H1 (cell line): ENCODE measurements around the gene ENO4. TPM values are rescaled to one million over a fixed set of nuclear protein-coding genes. Genes with fewer than 3 reads are reported as not detected.
A peak's percentile ranks its signal among the peaks of the same experiment; 100 is the strongest.

Source experiments
- BACH1 ChIP-seq: IDR thresholded peaks from 2 replicates; pipeline ENCODE4 v1.6.1; 2012; ENCODE audit warnings: low read length, improper control_type of control experiment
- BRCA1 ChIP-seq: IDR thresholded peaks from 2 replicates; pipeline ENCODE4 v1.6.1; 2012; ENCODE audit warnings: low read depth, low read length, improper control_type of control experiment
- CBX8 ChIP-seq: fragments of 300-800, 300-1000 bp; sonication (generic); IDR thresholded peaks from 2 replicates; pipeline ENCODE4 v1.7.1; 2016; ENCODE audit warnings: low read depth, low read length, borderline replicate concordance
- CREB1 ChIP-seq: IDR thresholded peaks from 2 replicates; pipeline ENCODE4 v1.6.1; 2012; ENCODE audit warnings: inconsistent platforms
- RBBP5 ChIP-seq: IDR thresholded peaks from 2 replicates; pipeline ENCODE4 v1.7.1; 2012; ENCODE audit warnings: low read depth, mild to moderate bottlenecking, inconsistent platforms, low read length, moderate library complexity, borderline replicate concordance
- SP1 ChIP-seq: IDR thresholded peaks from 2 replicates; pipeline ENCODE4 v1.6.1; 2011; ENCODE audit warnings: low read depth, low read length
- SUZ12 ChIP-seq: fragments of 200-600 bp; sonication (generic); IDR thresholded peaks from 2 replicates; pipeline ENCODE4 v1.6.1; 2012; ENCODE audit warnings: mild to moderate bottlenecking, inconsistent platforms, low read length, moderate library complexity, mixed read lengths
- polyA plus RNA-seq, 7 experiments: library from polyadenylated mRNA; depleted of rRNA in 3 of 7; stranded (reverse) in 5 of 7; unstranded in 2 of 7; fragments of >200 nt in 5 of 7; fragments of 200-250 nt in 2 of 7; gene quantifications; 1 replicate in 5 of 7; 2 replicates in 1 of 7; 4 replicates in 1 of 7; pipeline versions ENCODE4 v1.2.1 to v1.2.3, GENCODE V29; 2011 to 2013; ENCODE audit warnings: missing spikeins in 2 of 7, mixed read lengths in 2 of 7
- total RNA-seq: library from RNA; stranded (reverse); fragmentation: NEBNext Ultra II Directional; extraction: Animal tissue kit (Norgen Biotek cat#: 25700); gene quantifications from 2 replicates; pipeline ENCODE4 v1.2.1, GENCODE V29; 2021
- TF ChIP-seq, protein P1 (sequence below): fragments of 300-600 bp; sonication (generic); IDR thresholded peaks from 2 replicates; pipeline ENCODE4 v1.7.1; 2012; ENCODE audit warnings: low read length, moderate library complexity, mild to moderate bottlenecking, inconsistent platforms; ENCODE audit not compliant: insufficient replicate concordance
- TF ChIP-seq, protein P2 (sequence below): IDR thresholded peaks from 2 replicates; pipeline ENCODE4 v1.6.1; 2012; ENCODE audit warnings: inconsistent platforms

Gene ENO4
- total and polyA plus RNA-seq, 2 of the 8 experiments (the other 6 are each of a cell fraction or from before 2014, with no cell fraction given), result 0.77 TPM; not detected in 1

DNA sequence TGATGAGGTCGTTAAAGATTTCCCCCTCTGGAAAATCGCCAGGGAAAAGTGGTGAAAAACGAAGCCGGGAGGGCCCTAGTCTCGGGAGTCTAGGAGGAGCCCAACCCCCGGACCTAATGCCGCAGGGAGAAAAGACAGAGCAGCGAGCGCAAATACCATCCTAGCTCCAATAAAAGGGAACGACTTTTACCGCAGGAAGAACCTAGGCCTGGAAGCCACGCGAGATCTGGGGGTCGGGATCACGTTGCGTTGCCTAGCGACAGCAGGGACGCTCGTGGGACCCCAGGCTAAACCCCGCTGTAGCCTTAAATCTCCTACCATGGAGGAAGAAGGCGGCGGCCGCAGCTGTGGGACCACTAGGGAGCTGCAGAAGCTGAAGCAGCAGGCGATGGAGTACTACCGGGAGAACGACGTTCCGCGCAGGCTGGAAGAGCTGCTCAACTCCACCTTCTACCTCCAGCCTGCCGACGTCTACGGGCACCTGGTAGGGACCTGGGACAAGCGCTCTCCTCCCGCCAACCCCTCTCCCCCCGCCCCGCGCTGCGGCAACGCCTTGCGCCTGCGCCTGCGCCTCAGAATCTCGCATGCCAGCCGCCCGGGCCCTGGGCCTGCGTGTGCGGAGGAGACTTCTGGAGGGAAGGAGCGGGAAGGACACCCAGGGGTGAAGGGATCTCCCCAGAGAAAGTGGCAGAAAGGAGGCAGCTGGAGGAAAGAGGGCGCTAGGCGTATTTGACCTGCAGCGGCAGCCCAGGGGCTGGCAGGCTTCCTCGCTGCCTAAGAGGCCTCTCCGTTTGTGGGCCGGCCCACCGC is at the start of gene ENO4 (continued):
- TF ChIP-seq RBBP5, result no peak; the same call in 1 of the 2 replicates
- TF ChIP-seq SUZ12, result peak; percentile 7; the same call in 1 of the 2 replicates
- peak; percentile 91 for TF ChIP-seq BRCA1
- TF ChIP-seq BACH1, result no peak
- no peak for TF ChIP-seq SP1
- peak; percentile 29; the same call in 1 of the 2 replicates for TF ChIP-seq CREB1
- TF ChIP-seq, protein P1, sequence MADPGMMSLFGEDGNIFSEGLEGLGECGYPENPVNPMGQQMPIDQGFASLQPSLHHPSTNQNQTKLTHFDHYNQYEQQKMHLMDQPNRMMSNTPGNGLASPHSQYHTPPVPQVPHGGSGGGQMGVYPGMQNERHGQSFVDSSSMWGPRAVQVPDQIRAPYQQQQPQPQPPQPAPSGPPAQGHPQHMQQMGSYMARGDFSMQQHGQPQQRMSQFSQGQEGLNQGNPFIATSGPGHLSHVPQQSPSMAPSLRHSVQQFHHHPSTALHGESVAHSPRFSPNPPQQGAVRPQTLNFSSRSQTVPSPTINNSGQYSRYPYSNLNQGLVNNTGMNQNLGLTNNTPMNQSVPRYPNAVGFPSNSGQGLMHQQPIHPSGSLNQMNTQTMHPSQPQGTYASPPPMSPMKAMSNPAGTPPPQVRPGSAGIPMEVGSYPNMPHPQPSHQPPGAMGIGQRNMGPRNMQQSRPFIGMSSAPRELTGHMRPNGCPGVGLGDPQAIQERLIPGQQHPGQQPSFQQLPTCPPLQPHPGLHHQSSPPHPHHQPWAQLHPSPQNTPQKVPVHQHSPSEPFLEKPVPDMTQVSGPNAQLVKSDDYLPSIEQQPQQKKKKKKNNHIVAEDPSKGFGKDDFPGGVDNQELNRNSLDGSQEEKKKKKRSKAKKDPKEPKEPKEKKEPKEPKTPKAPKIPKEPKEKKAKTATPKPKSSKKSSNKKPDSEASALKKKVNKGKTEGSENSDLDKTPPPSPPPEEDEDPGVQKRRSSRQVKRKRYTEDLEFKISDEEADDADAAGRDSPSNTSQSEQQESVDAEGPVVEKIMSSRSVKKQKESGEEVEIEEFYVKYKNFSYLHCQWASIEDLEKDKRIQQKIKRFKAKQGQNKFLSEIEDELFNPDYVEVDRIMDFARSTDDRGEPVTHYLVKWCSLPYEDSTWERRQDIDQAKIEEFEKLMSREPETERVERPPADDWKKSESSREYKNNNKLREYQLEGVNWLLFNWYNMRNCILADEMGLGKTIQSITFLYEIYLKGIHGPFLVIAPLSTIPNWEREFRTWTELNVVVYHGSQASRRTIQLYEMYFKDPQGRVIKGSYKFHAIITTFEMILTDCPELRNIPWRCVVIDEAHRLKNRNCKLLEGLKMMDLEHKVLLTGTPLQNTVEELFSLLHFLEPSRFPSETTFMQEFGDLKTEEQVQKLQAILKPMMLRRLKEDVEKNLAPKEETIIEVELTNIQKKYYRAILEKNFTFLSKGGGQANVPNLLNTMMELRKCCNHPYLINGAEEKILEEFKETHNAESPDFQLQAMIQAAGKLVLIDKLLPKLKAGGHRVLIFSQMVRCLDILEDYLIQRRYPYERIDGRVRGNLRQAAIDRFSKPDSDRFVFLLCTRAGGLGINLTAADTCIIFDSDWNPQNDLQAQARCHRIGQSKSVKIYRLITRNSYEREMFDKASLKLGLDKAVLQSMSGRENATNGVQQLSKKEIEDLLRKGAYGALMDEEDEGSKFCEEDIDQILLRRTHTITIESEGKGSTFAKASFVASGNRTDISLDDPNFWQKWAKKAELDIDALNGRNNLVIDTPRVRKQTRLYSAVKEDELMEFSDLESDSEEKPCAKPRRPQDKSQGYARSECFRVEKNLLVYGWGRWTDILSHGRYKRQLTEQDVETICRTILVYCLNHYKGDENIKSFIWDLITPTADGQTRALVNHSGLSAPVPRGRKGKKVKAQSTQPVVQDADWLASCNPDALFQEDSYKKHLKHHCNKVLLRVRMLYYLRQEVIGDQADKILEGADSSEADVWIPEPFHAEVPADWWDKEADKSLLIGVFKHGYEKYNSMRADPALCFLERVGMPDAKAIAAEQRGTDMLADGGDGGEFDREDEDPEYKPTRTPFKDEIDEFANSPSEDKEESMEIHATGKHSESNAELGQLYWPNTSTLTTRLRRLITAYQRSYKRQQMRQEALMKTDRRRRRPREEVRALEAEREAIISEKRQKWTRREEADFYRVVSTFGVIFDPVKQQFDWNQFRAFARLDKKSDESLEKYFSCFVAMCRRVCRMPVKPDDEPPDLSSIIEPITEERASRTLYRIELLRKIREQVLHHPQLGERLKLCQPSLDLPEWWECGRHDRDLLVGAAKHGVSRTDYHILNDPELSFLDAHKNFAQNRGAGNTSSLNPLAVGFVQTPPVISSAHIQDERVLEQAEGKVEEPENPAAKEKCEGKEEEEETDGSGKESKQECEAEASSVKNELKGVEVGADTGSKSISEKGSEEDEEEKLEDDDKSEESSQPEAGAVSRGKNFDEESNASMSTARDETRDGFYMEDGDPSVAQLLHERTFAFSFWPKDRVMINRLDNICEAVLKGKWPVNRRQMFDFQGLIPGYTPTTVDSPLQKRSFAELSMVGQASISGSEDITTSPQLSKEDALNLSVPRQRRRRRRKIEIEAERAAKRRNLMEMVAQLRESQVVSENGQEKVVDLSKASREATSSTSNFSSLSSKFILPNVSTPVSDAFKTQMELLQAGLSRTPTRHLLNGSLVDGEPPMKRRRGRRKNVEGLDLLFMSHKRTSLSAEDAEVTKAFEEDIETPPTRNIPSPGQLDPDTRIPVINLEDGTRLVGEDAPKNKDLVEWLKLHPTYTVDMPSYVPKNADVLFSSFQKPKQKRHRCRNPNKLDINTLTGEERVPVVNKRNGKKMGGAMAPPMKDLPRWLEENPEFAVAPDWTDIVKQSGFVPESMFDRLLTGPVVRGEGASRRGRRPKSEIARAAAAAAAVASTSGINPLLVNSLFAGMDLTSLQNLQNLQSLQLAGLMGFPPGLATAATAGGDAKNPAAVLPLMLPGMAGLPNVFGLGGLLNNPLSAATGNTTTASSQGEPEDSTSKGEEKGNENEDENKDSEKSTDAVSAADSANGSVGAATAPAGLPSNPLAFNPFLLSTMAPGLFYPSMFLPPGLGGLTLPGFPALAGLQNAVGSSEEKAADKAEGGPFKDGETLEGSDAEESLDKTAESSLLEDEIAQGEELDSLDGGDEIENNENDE, result no peak
- TF ChIP-seq, protein P2, sequence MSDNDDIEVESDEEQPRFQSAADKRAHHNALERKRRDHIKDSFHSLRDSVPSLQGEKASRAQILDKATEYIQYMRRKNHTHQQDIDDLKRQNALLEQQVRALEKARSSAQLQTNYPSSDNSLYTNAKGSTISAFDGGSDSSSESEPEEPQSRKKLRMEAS, result peak; percentile 53
- TF ChIP-seq CBX8, result no peak
